Measurements from ENCODE around the gene SLC13A2. TPM values are rescaled to one million over a fixed set of nuclear protein-coding genes. Genes with fewer than 3 reads are reported as not detected.
A peak's percentile ranks its signal among the peaks of the same experiment; 100 is the strongest.

Gene SLC13A2
- total and polyA plus RNA-seq, 9 of the 15 experiments (the other 6 are each of a cell fraction or from before 2014, with no cell fraction given), result 0.13 TPM; not detected in 8

- H3K27me3 ChIP-seq (ENCODE audit: control insufficient read depth in 2 of 2, insufficient read depth in 2 of 2, low read length in 2 of 2), result peaks cover 31 to 66% of the 10 kb centered on the region in 2 experiments
- in situ Hi-C loops (cut with MboI) (no loop called here), intact Hi-C loops (cut with micrococcal nuclease) (no loop called here)
- ChIA-PET CTCF (ENCODE audit: low intra/inter-chr PET ratio) (no interaction called here), POLR2A (no interaction called here)
- H3K79me2 ChIP-seq (ENCODE audit: control insufficient read depth, insufficient read depth, low read length), result no peaks in the 10 kb centered on the region
- no TSS peak for BruUV-seq (replicated peaks)
- H3K9me3 ChIP-seq (replicated peaks; ENCODE audit: control insufficient read depth, insufficient read depth, low read depth, low read length), result no peaks in the 10 kb centered on the region
- H3K27ac ChIP-seq (ENCODE audit: extremely low read depth, low read depth, low read length), result no peak overlapping the region
- peaks cover 5 to 9% of the 10 kb centered on the region in 2 experiments; a peak in 3 of 5 replicates for H3K4me1 ChIP-seq (replicated peaks in 1 of 2; ENCODE audit: control insufficient read depth in 2 of 2, insufficient read depth in 2 of 2, low read length in 2 of 2)
- no peak overlapping the region for H3K9ac ChIP-seq (ENCODE audit: insufficient read depth in 1 of 2, low read depth in 2 of 2, low read length in 2 of 2)
- no peak overlapping the region for H3K4me3 ChIP-seq
- H3K9me1 ChIP-seq (ENCODE audit: control insufficient read depth, insufficient read depth, low read length), result no peaks in the 10 kb centered on the region
- H4K20me1 ChIP-seq (replicated peaks; ENCODE audit: control insufficient read depth, insufficient read depth, low read length), result peaks cover 19% of the 10 kb centered on the region
- H2AFZ ChIP-seq (ENCODE audit: low read depth, low read length), result no peak overlapping the region
- no peaks in the 10 kb centered on the region for H3K36me3 ChIP-seq (ENCODE audit: control insufficient read depth, insufficient read depth, low read length)
- no peak for FAIRE-seq
- no peak for DNase-seq (ENCODE audit: extremely low read depth in 1 of 4, low spot score in 3 of 4)
- 11% methylated on average over 16 of the region's 17 CpGs for WGBS (ENCODE audit: insufficient coverage, low coverage, missing lambda C conversion rate)
- H3K4me2 ChIP-seq (ENCODE audit: insufficient read depth, low read length), result no peak overlapping the region
- no peak for ATAC-seq
- TF ChIP-seq TCFL5 (CRISPR knock-in tag; conservative IDR thresholded peaks at IDR 0.05) (no peak), ZNF561 (CRISPR knock-in tag; conservative IDR thresholded peaks at IDR 0.05) (no peak), TAF1 (IDR thresholded peaks at IDR 0.05; ENCODE audit: control insufficient read depth, extremely low read depth, insufficient read depth, low read length, severe bottlenecking) (no peak), ZNF584 (CRISPR knock-in tag; IDR thresholded peaks at IDR 0.05; ENCODE audit: low read depth) (no peak), CBFA2T2 (conservative IDR thresholded peaks at IDR 0.05) (no peak), RBBP5 (IDR thresholded peaks at IDR 0.05; ENCODE audit: borderline replicate concordance, insufficient read depth, low read length, poor library complexity, severe bottlenecking) (no peak), RNF2 (IDR thresholded peaks at IDR 0.05) (peak; percentile 23; the same call in 1 of the 2 replicates), CEBPG (CRISPR knock-in tag; IDR thresholded peaks at IDR 0.05) (no peak), CEBPG (tag; conservative IDR thresholded peaks at IDR 0.05 in 1 of 2, IDR thresholded peaks at IDR 0.05 in 1 of 2) (peak; percentile 35 to 67; a peak in 3 of 4 replicates), ZNF77 (CRISPR knock-in tag; IDR thresholded peaks at IDR 0.05) (no peak), ZFP36 (IDR thresholded peaks at IDR 0.05; ENCODE audit: low read depth, low read length, partially characterized antibody) (peak; percentile 60), CBX2 (IDR thresholded peaks at IDR 0.05; ENCODE audit: insufficient read depth, low read length, poor library complexity, severe bottlenecking) (peak; percentile 86), BMI1 (IDR thresholded peaks at IDR 0.05; ENCODE audit: low read length) (peak; percentile 78), ZNF224 (CRISPR knock-in tag; IDR thresholded peaks at IDR 0.05) (no peak), DPF2 (IDR thresholded peaks at IDR 0.05) (no peak), KDM4B (IDR thresholded peaks at IDR 0.05; ENCODE audit: borderline replicate concordance in 2 of 2, low read depth in 1 of 2) (no peak), TGIF2 (CRISPR knock-in tag; IDR thresholded peaks at IDR 0.05) (no peak), TSC22D4 (tag; IDR thresholded peaks at IDR 0.05) (no peak), TOE1 (IDR thresholded peaks at IDR 0.05; ENCODE audit: borderline replicate concordance) (no peak), TOE1 (CRISPR knock-in tag; IDR thresholded peaks at IDR 0.05; ENCODE audit: borderline replicate concordance, low read depth) (no peak)
- TF ChIP-seq, protein P1, sequence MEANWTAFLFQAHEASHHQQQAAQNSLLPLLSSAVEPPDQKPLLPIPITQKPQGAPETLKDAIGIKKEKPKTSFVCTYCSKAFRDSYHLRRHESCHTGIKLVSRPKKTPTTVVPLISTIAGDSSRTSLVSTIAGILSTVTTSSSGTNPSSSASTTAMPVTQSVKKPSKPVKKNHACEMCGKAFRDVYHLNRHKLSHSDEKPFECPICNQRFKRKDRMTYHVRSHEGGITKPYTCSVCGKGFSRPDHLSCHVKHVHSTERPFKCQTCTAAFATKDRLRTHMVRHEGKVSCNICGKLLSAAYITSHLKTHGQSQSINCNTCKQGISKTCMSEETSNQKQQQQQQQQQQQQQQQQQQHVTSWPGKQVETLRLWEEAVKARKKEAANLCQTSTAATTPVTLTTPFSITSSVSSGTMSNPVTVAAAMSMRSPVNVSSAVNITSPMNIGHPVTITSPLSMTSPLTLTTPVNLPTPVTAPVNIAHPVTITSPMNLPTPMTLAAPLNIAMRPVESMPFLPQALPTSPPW (CRISPR knock-in tag; IDR thresholded peaks at IDR 0.05), result no peak
- TF ChIP-seq, protein P2, sequence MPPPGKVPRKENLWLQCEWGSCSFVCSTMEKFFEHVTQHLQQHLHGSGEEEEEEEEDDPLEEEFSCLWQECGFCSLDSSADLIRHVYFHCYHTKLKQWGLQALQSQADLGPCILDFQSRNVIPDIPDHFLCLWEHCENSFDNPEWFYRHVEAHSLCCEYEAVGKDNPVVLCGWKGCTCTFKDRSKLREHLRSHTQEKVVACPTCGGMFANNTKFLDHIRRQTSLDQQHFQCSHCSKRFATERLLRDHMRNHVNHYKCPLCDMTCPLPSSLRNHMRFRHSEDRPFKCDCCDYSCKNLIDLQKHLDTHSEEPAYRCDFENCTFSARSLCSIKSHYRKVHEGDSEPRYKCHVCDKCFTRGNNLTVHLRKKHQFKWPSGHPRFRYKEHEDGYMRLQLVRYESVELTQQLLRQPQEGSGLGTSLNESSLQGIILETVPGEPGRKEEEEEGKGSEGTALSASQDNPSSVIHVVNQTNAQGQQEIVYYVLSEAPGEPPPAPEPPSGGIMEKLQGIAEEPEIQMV (tag; conservative IDR thresholded peaks at IDR 0.05; ENCODE audit: low read depth), result no peak
Observed at GRCh38 chr17:28467456-28468025, 5.9 kb upstream of the SLC13A2 start.
